SK-N-MC (cell line): ENCODE measurements around the gene SLC6A9.

Experiments
- EZH2 ChIP-seq: fragments of 200-600 bp; sonication (generic); IDR thresholded peaks from one replicate; pipeline ENCODE4 v1.6.1; 2017; ENCODE audit warnings: antibody characterized with exemption
- FOXP2 ChIP-seq: optimal IDR thresholded peaks from 2 replicates; pipeline ENCODE3; 2011; ENCODE audit warnings: mild to moderate bottlenecking, moderate library complexity; ENCODE audit not compliant: insufficient read depth; ENCODE audit errors: extremely low read length, control extremely low read depth
- POLR2AphosphoS5 ChIP-seq: IDR thresholded peaks from 2 replicates; pipeline ENCODE4 v1.6.1; 2012; ENCODE audit warnings: mild to moderate bottlenecking, low read depth, low read length, borderline replicate concordance

- TF ChIP-seq EZH2 (no peak), POLR2AphosphoS5 (no peak), FOXP2 (no peak)
Measured at GRCh38 chr1:44000122-44000665, 31.1 kb downstream of the SLC6A9 start.
